Ishikawa (cell line): Measurements from ENCODE around the gene PRKCE.

Experiments used
- CEBPB ChIP-seq: IDR thresholded peaks from 2 replicates; pipeline ENCODE4 v1.6.1; 2012
- CREB1 ChIP-seq: IDR thresholded peaks from 2 replicates; pipeline ENCODE4 v1.6.1; 2012; ENCODE audit warnings: low read depth
- EGR1 ChIP-seq: IDR thresholded peaks from 2 replicates; pipeline ENCODE4 v1.6.1; 2012
- EP300 ChIP-seq: IDR thresholded peaks from 2 replicates; pipeline ENCODE4 v1.6.1; 2012; ENCODE audit warnings: borderline replicate concordance
- FOXM1 ChIP-seq: IDR thresholded peaks from 2 replicates; pipeline ENCODE4 v1.6.1; 2012; ENCODE audit warnings: low read depth, borderline replicate concordance
- MAX ChIP-seq: IDR thresholded peaks from 2 replicates; pipeline ENCODE4 v1.6.1; 2012
- NFIC ChIP-seq: IDR thresholded peaks from 2 replicates; pipeline ENCODE4 v1.6.1; 2012
- RAD21 ChIP-seq: IDR thresholded peaks from 2 replicates; pipeline ENCODE4 v1.6.1; 2012; ENCODE audit warnings: low read depth
- REST ChIP-seq: IDR thresholded peaks from 2 replicates; pipeline ENCODE4 v1.6.1; 2012; ENCODE audit warnings: low read depth, mild to moderate bottlenecking
- TAF1 ChIP-seq: IDR thresholded peaks from 2 replicates; pipeline ENCODE4 v1.6.1; 2012; ENCODE audit warnings: low read depth, mild to moderate bottlenecking
- TCF12 ChIP-seq: IDR thresholded peaks from 2 replicates; pipeline ENCODE4 v1.6.1; 2012; ENCODE audit warnings: low read depth
- USF1 ChIP-seq: IDR thresholded peaks from 2 replicates; pipeline ENCODE4 v1.6.1; 2012
- YY1 ChIP-seq: IDR thresholded peaks from 2 replicates; pipeline ENCODE4 v1.6.1; 2012; ENCODE audit warnings: low read depth
- ZBTB7A ChIP-seq: IDR thresholded peaks from 2 replicates; pipeline ENCODE4 v1.6.1; 2012; ENCODE audit warnings: low read depth

GRCh38 chr2:45837812-45838341, 186.4 kb downstream of the PRKCE start:
- no peak for TF ChIP-seq REST
- TF ChIP-seq TAF1 = no peak
- no peak for TF ChIP-seq MAX
- TF ChIP-seq FOXM1 = no peak
- TF ChIP-seq RAD21 = no peak
- TF ChIP-seq EP300 = no peak
- no peak for TF ChIP-seq USF1
- TF ChIP-seq ZBTB7A = no peak
- TF ChIP-seq EGR1 = no peak
- no peak for TF ChIP-seq TCF12
- TF ChIP-seq CEBPB = no peak
- TF ChIP-seq NFIC = no peak
- no peak for TF ChIP-seq CREB1
- TF ChIP-seq YY1 = no peak
